ENCODE measurements around the gene NPLOC4.

DNA sequence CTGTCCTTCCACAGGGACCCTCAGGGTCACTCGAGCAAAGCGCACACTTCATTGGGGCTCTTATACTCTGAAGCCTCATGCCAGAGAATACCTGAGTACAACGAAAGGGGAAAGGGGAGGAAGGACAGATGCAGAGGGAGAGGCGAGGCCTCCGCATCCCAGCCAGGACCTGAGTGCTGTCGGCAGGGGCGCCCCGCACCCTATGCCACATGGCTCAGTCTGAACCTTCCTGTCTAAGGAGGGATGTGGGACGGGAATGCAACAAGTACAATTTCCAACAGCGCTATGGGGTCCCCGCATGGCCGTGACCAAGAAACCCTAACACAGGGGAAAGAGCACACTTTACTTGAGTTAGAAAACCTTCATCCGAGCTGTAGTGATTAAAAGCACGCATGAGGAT is 44.9 kb downstream of the NPLOC4 start:
- TF ChIP-seq POLR2A (IDR thresholded peaks at IDR 0.05) (no peak), POLR2AphosphoS5 (IDR thresholded peaks at IDR 0.05) (no peak)
